ENCODE results near the gene ZNF382.
"Not testable (repeated sequence)": the region's sequence is repeated elsewhere in the genome, so short reads cannot be mapped to it uniquely, and the experiment has no call there.

The ZNF382 gene

GRCh38 chr19:36605101-36605876 is at the start of gene ZNF382:
Gene ZNF382 (plus strand): TSS chr19:36605313. CDS start chr19:36609915, 4,602 bp downstream.
- in situ Hi-C loops (cut with MboI; ENCODE audit: low sequenced_read_pairs) = no loop called here

GRCh38 chr19:36564391-36564790 is 40.7 kb upstream of the ZNF382 start:
- in situ Hi-C loops (cut with MboI; ENCODE audit: low sequenced_read_pairs) = no loop called here

GRCh38 chr19:36572593-36573019 is 32.5 kb upstream of the ZNF382 start:
- in situ Hi-C loops (cut with MboI; ENCODE audit: low sequenced_read_pairs) = no loop called here

GRCh38 chr19:36573020-36573894 is 31.9 kb upstream of the ZNF382 start, which contains the start of gene ZNF529:
Gene ZNF529 (minus strand): TSS chr19:36573292. CDS start chr19:36572346, 946 bp downstream.
- in situ Hi-C loops (cut with MboI; ENCODE audit: low sequenced_read_pairs) = no loop called here

GRCh38 chr19:36573895-36574720 is 31.0 kb upstream of the ZNF382 start:
- in situ Hi-C loops (cut with MboI; ENCODE audit: low sequenced_read_pairs) = no loop called here

GRCh38 chr19:36574741-36575140 is 30.4 kb upstream of the ZNF382 start:
- in situ Hi-C loops (cut with MboI; ENCODE audit: low sequenced_read_pairs) = no loop called here

- in situ Hi-C loops (cut with MboI; ENCODE audit: low sequenced_read_pairs) = no loop called here
Observed at GRCh38 chr19:36577271-36577996, 27.7 kb upstream of the ZNF382 start.

GRCh38 chr19:36579255-36579654 is 25.9 kb upstream of the ZNF382 start:
- in situ Hi-C loops (cut with MboI; ENCODE audit: low sequenced_read_pairs) = no loop called here

- in situ Hi-C loops (cut with MboI; ENCODE audit: low sequenced_read_pairs) = not testable (repeated sequence)
Observed at GRCh38 chr19:36602681-36603080, 2.4 kb upstream of the ZNF382 start.

- in situ Hi-C loops (cut with MboI; ENCODE audit: low sequenced_read_pairs) = no loop called here
Observed at GRCh38 chr19:36604656-36605100, 435 bp upstream of the ZNF382 start.

GRCh38 chr19:36605877-36606478 is 865 bp downstream of the ZNF382 start:
- in situ Hi-C loops (cut with MboI; ENCODE audit: low sequenced_read_pairs) = no loop called here

GRCh38 chr19:36627057-36627456 is 21.9 kb downstream of the ZNF382 start:
- in situ Hi-C loops (cut with MboI; ENCODE audit: low sequenced_read_pairs) = no loop called here

- in situ Hi-C loops (cut with MboI; ENCODE audit: low sequenced_read_pairs) = no loop called here
Observed at GRCh38 chr19:36635342-36635741, 30.2 kb downstream of the ZNF382 start.

GRCh38 chr19:36638862-36639510 is 33.9 kb downstream of the ZNF382 start:
- in situ Hi-C loops (cut with MboI; ENCODE audit: low sequenced_read_pairs) = no loop called here

- in situ Hi-C loops (cut with MboI; ENCODE audit: low sequenced_read_pairs) = no loop called here
Observed at GRCh38 chr19:36646746-36647145, 41.6 kb downstream of the ZNF382 start.

GRCh38 chr19:36652958-36653357 is 47.8 kb downstream of the ZNF382 start:
- in situ Hi-C loops (cut with MboI; ENCODE audit: low sequenced_read_pairs) = no loop called here

GRCh38 chr19:36665832-36666231 is 60.7 kb downstream of the ZNF382 start:
- in situ Hi-C loops (cut with MboI; ENCODE audit: low sequenced_read_pairs) = no loop called here

- in situ Hi-C loops (cut with MboI; ENCODE audit: low sequenced_read_pairs) = no loop called here
Observed at GRCh38 chr19:36668646-36669045, 63.5 kb downstream of the ZNF382 start.

- in situ Hi-C loops (cut with MboI; ENCODE audit: low sequenced_read_pairs) = no loop called here
Observed at GRCh38 chr19:36672368-36672767, 67.3 kb downstream of the ZNF382 start.
